ENCODE data around the gene ZP2. TPM values are rescaled to one million over a fixed set of nuclear protein-coding genes. Genes with fewer than 3 reads are reported as not detected.

Gene ZP2
- total and polyA plus RNA-seq, 4 donors = not detected

DNA sequence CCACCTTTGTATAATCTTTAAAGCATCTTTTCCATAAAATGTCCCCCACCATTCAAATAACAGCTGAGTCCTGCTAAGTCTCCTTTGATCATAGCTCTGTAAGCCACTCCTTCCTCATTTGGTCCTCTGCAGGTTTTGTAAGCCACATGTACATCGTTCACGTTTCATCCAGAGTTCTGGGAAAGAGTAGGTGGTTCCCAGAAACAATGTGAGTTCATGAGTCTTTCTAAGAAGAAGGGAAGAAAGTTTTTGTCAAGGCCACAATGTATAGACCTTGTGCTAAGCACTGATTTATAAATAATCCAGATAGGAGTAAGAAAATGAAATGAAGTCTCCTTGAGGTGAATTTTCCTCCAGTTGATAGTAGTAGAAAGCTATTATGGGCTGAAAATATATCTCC lies 13.4 kb upstream of the ZP2 start:
- Histone ChIP-seq H3K9me3 (ENCODE audit: control insufficient read depth in 4 of 4, low read length in 3 of 4) (no peaks in the 10 kb centered on the region), H3K9ac (ENCODE audit: low read depth in 1 of 2, low read length in 2 of 2) (no peak overlapping the region), H3K27me3 (ENCODE audit: control insufficient read depth in 4 of 4, insufficient read depth in 4 of 4, low read length in 3 of 4) (no peaks in the 10 kb centered on the region), H3K4me1 (ENCODE audit: control insufficient read depth in 4 of 4, insufficient read depth in 4 of 4, low read length in 3 of 4) (no peaks in the 10 kb centered on the region), H3K27ac (ENCODE audit: low read depth in 1 of 2, low read length in 2 of 2) (no peak overlapping the region), H3K36me3 (ENCODE audit: control insufficient read depth in 4 of 4, insufficient read depth in 3 of 4, low read depth in 1 of 4, low read length in 3 of 4) (no peaks in the 10 kb centered on the region), H3K4me3 (ENCODE audit: low read depth in 1 of 3, low read length in 3 of 3) (no peak overlapping the region)
- DNase-seq (ENCODE audit: low spot score) = no peak
- WGBS = 65% methylated on average over 2 of the region's 2 CpGs
- TF ChIP-seq HNF4G (IDR thresholded peaks at IDR 0.05) (no peak), CTCF (IDR thresholded peaks at IDR 0.05; ENCODE audit: low read depth, low read length, missing input control) (no peak), YY1 (IDR thresholded peaks at IDR 0.05) (no peak), SP1 (IDR thresholded peaks at IDR 0.05) (no peak), TAF1 (conservative IDR thresholded peaks at IDR 0.05) (no peak), JUND (IDR thresholded peaks at IDR 0.05) (no peak), RAD21 (IDR thresholded peaks at IDR 0.05) (no peak), RXRA (IDR thresholded peaks at IDR 0.05) (no peak), HNF4A (conservative IDR thresholded peaks at IDR 0.05) (no peak), NR2F2 (IDR thresholded peaks at IDR 0.05) (no peak), FOXA2 (IDR thresholded peaks at IDR 0.05) (no peak), EGR1 (IDR thresholded peaks at IDR 0.05; ENCODE audit: low read depth in 2 of 2) (no peak), FOXA1 (IDR thresholded peaks at IDR 0.05) (no peak), GABPA (IDR thresholded peaks at IDR 0.05 in 1 of 2, conservative IDR thresholded peaks at IDR 0.05 in 1 of 2) (no peak)
- TF ChIP-seq, protein P1, sequence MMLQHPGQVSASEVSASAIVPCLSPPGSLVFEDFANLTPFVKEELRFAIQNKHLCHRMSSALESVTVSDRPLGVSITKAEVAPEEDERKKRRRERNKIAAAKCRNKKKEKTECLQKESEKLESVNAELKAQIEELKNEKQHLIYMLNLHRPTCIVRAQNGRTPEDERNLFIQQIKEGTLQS (IDR thresholded peaks at IDR 0.05) = no peak
- TF ChIP-seq, protein P2, sequence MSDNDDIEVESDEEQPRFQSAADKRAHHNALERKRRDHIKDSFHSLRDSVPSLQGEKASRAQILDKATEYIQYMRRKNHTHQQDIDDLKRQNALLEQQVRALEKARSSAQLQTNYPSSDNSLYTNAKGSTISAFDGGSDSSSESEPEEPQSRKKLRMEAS (IDR thresholded peaks at IDR 0.05) = no peak
- TF ChIP-seq, protein P3, sequence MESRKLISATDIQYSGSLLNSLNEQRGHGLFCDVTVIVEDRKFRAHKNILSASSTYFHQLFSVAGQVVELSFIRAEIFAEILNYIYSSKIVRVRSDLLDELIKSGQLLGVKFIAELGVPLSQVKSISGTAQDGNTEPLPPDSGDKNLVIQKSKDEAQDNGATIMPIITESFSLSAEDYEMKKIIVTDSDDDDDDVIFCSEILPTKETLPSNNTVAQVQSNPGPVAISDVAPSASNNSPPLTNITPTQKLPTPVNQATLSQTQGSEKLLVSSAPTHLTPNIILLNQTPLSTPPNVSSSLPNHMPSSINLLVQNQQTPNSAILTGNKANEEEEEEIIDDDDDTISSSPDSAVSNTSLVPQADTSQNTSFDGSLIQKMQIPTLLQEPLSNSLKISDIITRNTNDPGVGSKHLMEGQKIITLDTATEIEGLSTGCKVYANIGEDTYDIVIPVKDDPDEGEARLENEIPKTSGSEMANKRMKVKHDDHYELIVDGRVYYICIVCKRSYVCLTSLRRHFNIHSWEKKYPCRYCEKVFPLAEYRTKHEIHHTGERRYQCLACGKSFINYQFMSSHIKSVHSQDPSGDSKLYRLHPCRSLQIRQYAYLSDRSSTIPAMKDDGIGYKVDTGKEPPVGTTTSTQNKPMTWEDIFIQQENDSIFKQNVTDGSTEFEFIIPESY (IDR thresholded peaks at IDR 0.05) = no peak
- TF ChIP-seq, protein P4, sequence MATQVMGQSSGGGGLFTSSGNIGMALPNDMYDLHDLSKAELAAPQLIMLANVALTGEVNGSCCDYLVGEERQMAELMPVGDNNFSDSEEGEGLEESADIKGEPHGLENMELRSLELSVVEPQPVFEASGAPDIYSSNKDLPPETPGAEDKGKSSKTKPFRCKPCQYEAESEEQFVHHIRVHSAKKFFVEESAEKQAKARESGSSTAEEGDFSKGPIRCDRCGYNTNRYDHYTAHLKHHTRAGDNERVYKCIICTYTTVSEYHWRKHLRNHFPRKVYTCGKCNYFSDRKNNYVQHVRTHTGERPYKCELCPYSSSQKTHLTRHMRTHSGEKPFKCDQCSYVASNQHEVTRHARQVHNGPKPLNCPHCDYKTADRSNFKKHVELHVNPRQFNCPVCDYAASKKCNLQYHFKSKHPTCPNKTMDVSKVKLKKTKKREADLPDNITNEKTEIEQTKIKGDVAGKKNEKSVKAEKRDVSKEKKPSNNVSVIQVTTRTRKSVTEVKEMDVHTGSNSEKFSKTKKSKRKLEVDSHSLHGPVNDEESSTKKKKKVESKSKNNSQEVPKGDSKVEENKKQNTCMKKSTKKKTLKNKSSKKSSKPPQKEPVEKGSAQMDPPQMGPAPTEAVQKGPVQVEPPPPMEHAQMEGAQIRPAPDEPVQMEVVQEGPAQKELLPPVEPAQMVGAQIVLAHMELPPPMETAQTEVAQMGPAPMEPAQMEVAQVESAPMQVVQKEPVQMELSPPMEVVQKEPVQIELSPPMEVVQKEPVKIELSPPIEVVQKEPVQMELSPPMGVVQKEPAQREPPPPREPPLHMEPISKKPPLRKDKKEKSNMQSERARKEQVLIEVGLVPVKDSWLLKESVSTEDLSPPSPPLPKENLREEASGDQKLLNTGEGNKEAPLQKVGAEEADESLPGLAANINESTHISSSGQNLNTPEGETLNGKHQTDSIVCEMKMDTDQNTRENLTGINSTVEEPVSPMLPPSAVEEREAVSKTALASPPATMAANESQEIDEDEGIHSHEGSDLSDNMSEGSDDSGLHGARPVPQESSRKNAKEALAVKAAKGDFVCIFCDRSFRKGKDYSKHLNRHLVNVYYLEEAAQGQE (IDR thresholded peaks at IDR 0.05) = no peak
